ENCODE measurements around the gene ST3GAL4.
"Not testable (repeated sequence)": the region's sequence is repeated elsewhere in the genome, so short reads cannot be mapped to it uniquely, and the experiment has no call there.

Gene ST3GAL4

DNA sequence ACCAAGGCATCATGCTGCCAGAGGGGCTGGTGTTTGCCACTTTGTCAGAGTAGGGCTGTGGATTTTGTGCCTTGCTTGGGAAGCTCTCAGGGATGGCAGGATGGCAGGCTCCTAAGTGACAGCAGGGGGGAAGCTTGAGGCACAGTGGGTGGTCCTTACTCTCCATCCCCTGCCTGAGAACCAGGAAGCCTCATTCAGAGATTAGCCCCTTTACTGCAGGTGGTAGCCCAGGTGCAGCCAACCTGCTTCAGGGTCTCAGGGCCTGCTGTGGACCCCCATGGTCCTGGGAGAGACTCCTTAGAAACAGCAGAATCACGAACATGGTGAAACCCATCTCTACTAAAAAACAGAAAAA is 8.9 kb upstream of the ST3GAL4 start:
- DNase-seq (ENCODE audit: low spot score): no peak

DNA sequence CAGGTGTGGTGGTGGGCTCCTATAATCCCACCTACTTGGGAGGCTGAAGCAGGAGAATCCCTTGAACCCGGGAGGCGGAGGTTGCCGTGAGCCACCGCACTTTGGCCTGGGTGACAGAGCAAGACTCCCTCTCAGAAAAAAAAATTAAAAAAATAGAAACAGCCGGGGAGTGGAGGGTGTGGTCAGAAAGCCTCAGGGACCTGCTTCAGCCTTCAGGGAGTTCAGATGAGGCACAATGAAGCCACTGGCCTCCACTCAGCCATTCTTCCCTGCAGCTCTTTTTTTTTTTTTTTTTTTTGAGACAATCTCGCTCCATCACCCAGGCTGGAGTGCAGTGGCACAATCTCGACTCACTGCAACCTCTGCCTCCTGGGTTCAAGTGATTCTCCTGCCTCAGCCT is 8.5 kb upstream of the ST3GAL4 start:
- DNase-seq (ENCODE audit: low spot score): not testable (repeated sequence)

DNA sequence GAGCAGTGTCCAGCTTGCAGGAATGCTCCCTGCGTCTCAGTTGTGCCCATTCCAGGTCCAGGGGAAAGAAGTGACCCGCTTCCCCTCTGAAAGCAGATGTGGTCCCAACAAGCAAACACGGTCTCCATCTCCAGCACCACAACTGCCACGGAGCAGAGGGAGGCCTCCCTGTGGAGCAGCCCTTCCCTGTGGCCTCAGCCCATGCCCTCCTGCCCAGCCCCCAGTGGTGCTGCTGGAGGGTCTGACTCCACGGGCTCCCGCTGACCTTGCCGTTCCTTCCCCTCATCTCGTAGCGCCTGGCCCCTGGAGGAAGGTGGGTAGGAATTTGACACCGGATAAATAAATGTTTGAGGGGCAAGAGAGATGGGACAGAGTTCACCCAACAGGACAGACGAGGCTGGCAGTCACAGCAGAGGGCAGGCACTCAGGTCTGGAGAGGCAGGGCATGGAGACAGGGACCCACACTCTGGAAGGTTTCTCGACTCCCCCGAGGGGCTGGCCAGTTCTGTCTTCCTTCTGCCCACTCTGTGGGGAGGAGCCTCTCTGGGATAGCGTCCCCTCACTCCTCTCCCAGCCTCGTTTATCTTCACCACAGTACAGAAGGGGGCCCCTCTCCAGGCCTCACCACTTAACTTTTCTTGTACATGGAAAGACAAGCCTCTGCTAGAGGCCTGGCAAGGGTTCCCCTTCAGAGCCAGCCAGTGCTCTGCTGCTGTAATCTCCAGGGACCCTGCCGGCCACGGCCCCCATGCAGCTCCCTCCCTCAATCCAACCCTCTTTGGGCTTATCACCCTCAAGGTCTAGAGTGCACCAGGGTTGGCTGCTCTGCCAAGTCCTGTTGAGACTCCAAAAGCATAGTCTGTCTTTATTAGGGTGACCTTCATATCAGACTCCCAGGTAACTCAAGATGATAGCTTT is 7.5 kb upstream of the ST3GAL4 start:
- DNase-seq (ENCODE audit: low spot score): no peak

DNA sequence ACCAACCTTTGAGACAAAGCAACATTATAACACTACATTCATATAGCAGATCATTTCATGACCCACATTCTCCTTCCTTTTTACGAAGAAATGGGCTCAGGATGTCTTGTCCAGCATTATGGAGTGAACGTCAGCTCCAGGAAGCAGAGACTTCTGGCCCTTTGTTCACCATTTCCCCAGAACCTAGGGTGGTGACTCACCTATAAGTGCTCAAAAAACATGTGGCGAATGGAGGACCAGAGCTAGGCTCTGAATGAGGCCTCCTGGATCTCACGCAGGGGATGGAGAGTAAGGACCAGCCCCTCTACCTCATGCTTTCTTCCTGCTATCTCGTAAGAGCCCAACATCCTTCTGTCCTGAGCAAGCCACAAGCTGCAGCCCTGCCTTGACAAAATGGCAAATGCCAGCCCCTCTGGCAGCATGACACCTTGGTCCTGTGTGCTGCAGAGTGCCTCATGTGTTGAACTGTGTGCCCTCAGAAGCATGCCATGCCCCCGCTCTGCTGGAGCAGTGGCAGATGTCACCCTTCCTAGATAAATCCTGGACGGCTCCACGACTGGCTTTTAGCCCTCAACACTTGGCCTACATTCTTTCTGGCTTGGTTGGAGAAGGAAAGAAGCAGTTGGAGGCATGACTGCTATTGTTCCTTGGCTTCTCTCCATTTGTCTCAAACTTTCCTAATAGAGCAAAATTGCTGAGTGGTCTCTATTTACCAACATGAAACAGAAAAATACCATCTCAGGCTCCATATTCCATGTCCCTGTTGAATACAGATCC is 6.5 kb upstream of the ST3GAL4 start:
- DNase-seq (ENCODE audit: low spot score): no peak

DNA sequence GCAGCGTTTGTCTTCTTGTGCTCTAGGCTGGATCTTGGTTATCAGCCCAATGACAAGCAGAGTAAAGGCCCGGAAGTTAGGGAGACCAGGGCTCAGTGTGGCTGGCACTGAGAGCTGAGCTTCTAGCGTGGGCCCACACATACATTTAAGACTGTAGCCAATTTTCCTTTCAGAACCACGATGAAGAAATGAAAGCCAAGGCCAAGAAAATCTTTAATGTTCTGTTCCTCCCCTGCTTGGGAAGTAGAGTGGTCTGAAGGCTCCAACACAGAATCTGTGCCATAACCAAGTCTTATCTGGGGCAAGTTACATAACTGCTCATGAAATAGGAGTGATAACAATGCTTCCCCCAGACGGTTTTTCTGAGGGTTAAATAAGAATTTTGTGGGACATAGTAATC is 4.7 kb upstream of the ST3GAL4 start:
- DNase-seq (ENCODE audit: low spot score): no peak

DNA sequence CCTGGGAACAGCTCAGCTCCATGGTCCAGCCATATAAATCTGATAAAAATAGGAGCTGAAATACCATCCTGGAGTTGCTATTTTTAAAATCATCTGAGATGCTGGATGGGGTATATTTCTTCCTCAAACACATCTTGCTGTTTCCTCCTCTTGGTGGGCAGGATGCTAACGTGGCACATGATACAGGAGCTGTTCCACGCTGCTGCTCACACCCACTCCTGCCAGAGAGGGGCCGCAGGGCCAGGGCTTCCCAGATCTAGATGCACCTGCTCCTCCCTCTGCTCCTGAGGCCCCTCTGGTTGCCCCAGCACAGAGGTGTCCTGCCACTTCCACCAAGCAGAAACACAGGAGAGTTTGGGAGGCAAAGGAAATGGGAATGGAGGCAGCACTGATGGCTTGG is 3.3 kb upstream of the ST3GAL4 start:
- DNase-seq (ENCODE audit: low spot score): no peak

DNA sequence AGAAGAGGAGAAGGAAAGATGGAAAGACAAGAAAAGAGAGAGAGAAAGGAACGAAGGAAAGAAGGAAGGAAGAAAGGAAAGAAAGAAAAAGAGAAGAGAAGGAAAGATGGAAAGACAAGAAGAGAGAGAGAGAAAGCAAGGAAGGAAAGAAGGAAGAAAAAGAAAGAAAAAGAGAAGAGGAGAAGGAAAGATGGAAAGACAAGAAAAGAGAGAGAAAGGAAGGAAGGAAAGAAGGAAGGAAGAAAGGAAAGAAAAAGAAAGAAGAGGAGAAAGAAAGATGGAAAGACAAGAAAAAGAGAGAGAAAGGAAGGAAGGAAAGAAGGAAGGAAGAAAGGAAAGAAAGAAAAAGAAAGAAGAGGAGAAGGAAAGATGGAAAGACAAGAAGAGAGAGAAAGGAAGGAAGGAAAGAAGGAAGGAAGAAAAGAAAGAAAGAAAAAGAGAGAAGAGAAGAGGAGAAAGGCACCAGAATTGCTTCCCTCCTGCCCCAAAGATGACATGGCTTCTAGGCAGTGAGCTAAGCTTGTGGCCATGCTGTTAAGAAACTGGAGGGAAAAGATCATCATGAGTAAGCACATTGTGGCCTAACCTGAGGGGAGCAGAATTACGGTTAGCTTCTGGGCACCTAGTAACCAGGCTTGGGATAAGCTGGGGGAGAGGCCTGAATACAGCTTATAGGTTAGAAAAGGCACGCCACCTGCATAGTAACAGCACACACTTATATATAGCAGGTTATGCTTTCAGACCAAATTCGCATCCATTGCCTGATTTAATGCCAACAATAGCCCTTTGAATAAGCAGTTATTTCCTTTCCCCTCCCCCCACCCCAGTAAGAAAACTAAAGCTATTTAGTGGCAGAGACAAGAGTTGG is 2.3 kb upstream of the ST3GAL4 start:
- DNase-seq (ENCODE audit: low spot score): no peak

DNA sequence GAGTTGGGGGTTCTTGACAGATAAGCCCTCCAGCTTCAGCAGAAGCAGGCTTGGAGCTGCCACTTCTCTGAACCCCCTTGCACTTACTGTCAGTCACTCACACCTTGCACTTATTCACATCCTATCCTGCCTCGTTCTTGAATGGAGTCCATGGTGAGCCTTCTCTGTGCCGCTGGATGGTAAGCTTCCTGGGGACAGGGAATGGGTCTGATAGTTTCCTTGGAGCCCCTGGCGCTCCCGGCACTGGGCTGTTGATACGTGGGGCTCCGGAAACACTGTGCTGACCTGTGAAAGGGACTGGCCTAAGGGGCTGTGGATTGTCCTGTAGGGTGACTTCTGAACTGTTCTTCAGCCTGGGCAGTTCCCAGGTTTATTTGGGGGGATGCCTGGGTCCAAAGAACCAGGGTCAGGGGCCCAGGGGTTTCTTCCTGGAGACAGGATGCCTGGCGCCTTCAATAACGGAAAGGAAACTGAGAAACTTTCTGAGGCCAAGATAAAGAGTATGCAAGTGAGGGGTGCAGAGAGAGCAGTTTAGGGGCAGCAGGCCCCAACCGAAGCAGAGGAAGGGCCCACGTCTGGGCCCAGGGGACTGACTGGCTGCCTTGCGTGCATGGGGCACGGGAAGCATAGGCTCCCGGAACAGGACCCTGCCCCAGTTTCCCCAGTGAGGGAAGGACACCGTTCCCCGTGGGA is 709 bp upstream of the ST3GAL4 start:
- no peak for DNase-seq (ENCODE audit: low spot score)

DNA sequence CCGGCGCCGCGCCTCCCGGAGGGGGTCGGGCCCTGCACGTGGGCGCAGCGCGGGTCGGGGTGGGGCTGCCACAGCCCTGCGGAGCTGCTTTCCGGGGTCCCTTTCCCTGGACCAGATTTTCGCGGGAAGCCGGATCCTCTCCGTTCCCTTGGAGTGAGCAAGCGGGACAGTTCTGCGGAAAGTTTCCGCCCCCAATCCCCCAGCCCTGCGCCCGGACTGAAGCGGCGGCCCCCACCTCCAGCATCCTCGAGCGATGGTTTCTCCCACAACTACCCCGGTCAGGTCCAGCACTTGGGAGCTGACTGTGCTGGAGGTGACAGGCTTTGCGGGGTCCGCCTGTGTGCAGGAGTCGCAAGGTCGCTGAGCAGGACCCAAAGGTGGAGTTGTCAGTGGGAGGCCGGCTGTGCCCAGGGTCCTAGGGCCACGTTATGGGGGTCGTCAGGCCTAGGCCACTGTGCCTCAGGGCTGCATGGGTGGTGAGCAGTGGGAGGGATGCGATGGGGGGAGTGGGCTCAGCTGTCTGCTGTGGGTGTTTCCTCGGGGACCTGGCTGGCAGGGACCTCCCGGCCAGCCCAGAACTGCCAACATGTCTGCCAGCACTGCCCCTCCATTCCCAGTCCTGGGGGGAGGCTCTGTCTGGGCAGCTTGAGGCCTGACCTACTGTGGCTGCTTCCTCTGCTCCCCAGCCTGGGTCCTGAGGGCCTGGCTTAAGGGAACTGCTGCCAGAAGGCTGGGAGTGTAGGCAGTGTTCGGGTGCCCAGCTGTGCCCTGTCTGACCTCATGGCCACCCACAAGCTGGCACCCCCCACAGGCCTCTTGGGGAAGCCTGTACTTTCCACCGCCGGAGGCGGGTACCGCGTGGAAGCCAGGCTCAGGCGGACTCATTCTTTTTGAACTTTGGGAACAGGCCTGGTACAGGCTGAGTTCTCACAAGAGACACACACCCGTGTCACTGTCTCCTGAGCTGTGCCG is 726 bp downstream of the ST3GAL4 start:
- no peak for DNase-seq (ENCODE audit: low spot score)

DNA sequence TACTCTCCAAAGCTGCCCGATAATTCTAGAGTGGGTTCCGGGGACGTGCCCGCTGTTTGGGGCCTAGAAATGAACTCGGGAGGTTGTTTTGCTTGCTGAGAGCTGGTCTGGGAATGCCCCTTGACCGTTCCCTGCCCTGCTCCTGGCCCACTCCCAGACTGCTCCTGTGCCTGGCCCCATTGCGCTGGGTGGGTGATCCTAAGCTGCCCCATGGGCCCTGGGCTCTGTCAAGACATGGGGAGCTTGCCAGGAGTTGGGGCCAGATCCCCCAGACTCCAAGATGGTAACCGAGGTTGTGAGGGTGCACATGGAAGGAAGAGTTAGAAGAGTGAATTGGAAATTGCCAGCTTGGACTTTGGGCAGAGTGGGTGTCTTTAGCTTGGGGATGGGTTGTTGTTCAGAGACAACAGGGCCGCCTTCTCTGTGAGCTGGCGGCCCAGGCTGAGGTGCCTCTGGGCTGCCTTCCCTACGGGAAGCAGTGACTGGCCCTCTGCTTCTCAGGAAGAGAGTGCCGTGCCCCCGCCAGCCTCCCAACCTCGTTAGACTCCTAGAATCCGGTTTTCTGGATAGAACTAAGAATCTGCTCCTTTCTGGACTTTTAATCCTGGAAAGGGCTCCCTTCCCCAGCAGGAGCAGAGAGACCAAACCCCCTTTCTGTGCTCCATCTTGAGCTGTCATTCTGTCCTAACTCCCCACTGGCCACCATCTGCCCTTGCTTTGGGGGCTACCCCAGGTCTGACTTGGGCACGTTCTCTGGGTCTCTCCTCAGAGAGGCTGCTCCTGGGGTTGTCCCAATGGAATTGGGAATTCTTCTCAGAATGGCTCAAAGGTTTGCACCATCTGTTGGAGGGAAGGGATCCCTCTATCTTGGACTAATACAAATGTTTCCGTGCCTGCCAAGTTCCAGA is 1.8 kb downstream of the ST3GAL4 start:
- no peak for DNase-seq (ENCODE audit: low spot score)

DNA sequence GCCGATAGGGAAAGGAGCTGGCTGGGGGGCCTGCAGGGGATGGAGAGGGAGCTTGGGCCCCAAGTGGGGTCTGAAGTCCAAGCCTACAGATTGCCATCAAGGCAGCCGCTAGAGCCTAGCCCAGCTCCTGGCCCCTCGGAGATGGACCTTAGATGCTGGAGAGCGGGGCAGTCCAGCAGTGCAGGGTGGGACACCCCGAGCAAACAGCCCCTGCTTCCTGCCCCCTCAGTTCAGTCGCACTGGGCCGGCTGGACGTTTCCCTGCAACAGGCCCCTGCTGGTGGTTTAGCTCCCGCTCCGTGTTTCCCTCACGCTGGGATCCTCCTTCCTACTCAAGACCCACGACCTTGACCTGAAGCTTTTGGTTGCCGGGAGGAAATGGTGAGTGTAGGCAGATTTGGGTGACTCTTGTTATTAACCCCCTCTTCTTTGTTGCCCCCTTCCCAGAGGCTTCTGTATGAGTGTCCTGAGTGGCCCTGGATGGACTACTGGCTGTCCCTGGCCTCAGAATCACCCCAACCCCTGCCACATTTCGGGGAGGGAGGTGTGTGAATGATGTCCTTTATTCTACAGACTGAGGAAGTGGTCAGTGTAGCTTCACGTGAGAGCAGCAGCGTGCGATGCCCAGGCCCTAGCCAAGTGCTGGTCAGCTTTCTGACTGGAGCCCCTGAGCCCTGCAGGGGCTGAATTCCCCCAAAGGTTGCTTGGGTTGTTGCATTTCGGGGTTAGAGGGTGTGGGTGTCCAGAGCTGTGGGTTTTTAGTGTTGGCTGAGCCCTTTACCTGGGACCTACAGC is 2.7 kb downstream of the ST3GAL4 start:
- DNase-seq (ENCODE audit: low spot score): no peak

DNA sequence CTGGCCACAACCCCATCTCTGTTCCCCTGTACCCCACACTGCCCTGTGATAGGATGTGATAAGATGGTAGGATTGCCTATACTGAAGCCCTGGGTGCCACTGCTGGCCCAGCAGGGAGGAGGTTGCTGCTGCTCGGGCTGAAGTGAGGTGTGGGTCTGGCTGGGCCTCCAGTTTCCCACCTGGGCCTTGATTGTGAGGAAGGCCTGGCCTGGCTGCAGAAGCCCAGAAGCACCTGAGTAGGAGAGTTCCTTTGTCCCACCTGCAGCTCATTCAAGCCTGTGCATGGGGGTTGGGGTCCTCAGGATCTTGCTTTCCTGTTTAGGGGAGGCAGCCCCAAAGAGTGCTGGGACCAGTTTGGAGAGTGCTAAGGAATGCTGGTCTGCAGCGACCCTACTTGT is 3.3 kb downstream of the ST3GAL4 start:
- no peak for DNase-seq (ENCODE audit: low spot score)

DNA sequence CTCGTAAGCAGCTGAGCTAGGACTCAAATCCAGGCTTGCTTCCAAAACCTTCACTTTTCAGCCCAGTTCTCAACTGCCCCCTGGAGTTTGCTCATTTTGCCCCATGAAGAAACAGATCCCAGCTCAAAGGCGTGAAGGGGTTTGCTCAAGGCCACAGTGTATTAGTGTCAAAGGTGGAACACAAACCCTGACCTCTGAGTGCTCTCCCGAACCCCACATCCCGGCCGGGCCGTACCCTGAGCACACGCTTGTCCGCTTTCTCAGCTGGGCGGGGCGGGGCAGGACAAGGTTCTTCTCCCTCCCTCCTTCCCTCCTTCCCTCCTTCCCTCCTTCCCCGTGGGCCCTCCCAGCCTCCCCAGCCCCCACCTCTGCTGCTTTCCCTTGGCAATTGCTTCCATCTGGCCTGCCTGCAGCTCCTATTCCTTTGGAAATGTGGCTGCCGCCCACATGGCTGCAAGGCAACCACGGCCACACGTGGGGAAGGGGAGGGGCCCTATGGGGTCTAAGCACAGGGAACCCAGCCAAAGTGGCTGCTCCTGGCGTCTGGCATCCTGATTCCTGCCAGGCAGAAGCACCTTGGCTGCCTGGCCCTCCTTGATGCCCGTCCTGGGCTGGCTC is 4.1 kb downstream of the ST3GAL4 start:
- DNase-seq (ENCODE audit: low spot score): peak; percentile 88

DNA sequence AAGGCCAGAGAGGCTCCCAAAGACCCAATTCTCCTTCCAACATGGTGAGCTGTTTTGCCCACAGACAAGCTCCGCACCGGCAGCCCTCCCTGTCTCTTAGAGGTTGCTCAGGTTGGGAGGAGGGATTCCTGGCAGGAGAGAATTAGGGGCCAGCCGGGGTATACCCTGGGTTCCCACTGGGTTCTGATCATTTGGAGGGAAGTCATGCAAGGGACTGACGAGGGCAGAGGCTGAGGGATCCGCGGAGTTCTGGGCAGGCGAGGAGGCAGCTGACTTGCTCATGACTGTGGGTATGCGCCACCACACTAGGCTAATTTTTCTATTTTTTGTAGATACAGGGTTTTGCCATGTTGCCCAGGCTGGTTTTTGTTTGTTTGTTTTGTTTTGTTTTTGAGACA is 4.6 kb downstream of the ST3GAL4 start:
- no peak for DNase-seq (ENCODE audit: low spot score)

DNA sequence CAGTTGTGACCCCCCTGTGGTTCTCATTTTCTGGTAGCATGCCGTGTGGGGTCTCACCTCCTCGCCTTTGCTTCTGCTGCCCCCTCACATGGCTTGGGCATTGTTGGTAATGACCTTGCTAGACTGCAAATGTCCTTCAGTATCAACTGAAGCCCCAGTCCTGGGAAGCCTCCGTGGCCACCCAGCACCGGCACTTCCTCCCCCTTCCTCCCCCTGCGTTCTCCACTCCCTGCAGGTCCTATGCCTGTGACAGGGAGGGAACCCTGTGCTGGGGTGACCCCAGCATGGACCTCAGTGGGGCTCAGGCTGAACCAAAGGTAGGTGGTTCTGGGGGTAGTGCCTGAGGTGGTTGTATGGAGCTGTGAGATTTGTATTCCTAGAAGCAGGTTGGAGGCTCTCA is 5.9 kb downstream of the ST3GAL4 start:
- no peak for DNase-seq (ENCODE audit: low spot score)

DNA sequence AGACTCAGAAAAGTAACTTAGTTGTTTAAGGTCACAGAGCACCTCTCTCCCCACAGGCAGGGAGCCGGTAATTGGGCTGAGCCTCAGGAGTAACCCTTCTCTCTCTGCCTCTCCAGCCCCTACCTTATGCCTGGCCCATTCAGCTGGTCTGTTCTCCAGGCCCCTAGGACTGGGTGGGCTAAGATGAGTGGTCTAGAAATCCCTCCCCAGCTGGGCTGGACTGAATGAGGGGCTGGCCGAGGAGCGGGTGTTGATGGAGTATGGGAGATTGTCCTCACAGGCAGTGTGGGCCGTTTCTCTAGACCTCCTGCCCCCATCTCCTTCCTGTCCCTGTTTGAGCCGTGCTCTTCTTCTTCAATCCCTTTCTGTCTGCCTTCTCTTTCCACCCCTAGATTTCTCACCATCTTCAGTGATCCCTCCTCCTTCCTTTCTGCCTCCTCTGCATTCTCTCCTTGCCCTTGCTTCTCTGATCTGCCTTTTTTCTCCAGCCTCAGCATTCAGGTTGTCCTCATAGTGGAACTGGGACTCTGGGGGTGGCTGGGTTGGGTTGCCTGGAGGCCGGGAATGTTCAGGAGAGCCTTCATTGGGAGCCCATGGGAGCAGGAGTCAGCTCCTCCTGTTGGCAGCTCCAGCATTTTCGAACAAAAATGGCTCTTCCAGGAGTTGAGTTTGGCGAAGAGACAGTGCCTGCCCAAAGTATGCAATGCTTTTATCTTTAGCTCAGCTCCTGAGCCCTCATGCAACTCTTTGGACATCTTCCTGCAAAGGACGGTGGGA is 7.6 kb downstream of the ST3GAL4 start:
- DNase-seq (ENCODE audit: low spot score): no peak

DNA sequence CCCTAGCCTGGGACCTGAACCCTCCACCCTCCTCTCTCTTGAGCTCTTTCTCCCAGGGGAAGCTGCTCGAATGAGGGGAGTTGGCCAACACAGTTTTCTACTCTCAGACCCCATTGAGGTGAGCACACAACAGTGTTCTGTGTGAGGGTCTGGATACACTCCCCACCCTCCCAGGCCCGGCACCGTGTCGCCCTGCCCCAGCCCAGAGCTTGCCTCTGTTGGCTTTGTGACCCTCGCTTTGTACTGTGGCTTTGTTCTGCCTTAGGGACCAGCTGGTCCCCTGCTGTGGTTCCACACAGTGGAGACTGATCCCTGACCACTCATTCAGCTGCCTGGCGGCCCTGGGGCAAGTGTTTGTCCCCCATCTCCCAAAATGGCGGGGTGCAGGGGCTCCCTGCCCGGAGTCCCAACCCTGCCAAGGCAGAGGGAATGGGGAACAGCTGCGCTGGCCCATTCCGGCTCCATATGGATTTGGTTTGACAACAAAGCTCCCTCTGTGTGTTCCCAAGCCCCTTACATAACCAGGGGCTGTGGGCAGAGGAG is 8.3 kb downstream of the ST3GAL4 start:
- DNase-seq (ENCODE audit: low spot score): no peak
